ENCODE measurements around the gene TMEM72. TPM values are rescaled to one million over a fixed set of nuclear protein-coding genes. Genes with fewer than 3 reads are reported as not detected.

TMEM72 gene
- total RNA-seq, 1 donor from 2014 or later = not detected

DNA sequence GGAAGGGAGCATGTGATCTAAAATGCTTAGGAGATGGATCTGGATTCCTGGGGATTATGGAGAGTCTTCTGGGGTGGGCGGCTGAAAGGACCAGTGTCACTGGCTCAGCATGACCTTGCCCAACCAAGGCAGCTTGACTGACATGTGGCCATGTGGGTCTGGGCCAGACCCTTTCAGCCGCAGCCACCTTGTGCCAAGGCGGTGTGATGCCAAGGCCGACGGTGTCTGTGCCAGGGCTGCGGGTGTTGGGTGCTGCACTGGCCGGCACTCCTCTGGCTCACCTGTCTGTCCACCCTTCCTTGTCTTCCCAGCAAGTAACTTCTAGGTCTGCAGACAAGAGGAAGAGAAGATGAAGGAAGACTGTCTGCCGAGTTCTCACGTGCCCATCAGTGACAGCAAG, 58.7 kb downstream of the TMEM72 start:
- H3K79me2 ChIP-seq (ENCODE audit: low read depth) = no peaks in the 10 kb centered on the region
- peaks cover 1% of the 10 kb centered on the region for H3F3A ChIP-seq (ENCODE audit: low read depth)
- H3K36me3 ChIP-seq = no peaks in the 10 kb centered on the region
- H3K4me3 ChIP-seq = no peak overlapping the region
- no peak overlapping the region for H3K27ac Mint-ChIP-seq
- peaks cover 16% of the 10 kb centered on the region for H3K4me1 ChIP-seq
- TF ChIP-seq EZH2 (IDR thresholded peaks at IDR 0.05) = no peak
- TF ChIP-seq, protein P1, sequence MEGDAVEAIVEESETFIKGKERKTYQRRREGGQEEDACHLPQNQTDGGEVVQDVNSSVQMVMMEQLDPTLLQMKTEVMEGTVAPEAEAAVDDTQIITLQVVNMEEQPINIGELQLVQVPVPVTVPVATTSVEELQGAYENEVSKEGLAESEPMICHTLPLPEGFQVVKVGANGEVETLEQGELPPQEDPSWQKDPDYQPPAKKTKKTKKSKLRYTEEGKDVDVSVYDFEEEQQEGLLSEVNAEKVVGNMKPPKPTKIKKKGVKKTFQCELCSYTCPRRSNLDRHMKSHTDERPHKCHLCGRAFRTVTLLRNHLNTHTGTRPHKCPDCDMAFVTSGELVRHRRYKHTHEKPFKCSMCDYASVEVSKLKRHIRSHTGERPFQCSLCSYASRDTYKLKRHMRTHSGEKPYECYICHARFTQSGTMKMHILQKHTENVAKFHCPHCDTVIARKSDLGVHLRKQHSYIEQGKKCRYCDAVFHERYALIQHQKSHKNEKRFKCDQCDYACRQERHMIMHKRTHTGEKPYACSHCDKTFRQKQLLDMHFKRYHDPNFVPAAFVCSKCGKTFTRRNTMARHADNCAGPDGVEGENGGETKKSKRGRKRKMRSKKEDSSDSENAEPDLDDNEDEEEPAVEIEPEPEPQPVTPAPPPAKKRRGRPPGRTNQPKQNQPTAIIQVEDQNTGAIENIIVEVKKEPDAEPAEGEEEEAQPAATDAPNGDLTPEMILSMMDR (IDR thresholded peaks at IDR 0.05) = no peak
- TF ChIP-seq EZH2phosphoT487 (IDR thresholded peaks at IDR 0.05) = no peak
- H3K9me3 Mint-ChIP-seq = no peaks in the 10 kb centered on the region
- no peaks in the 10 kb centered on the region for H3K9me3 ChIP-seq (ENCODE audit: low read depth)
- peaks cover 14% of the 10 kb centered on the region for H3K27me3 ChIP-seq
- no peak overlapping the region for H3K27ac ChIP-seq
- H3K9ac ChIP-seq = no peak overlapping the region
- H4K20me1 ChIP-seq (ENCODE audit: low read depth) = no peaks in the 10 kb centered on the region
- H3K27me3 Mint-ChIP-seq (ENCODE audit: insufficient read depth, low read depth) = peaks cover 7% of the 10 kb centered on the region
- peaks cover 11% of the 10 kb centered on the region for H3K36me3 Mint-ChIP-seq
- no peak overlapping the region for H3K4me2 ChIP-seq
- H2AFZ ChIP-seq (replicated peaks) = no peak overlapping the region
- DNase-seq (ENCODE audit: low spot score) = no peak
- H3K4me1 Mint-ChIP-seq = peaks cover 33% of the 10 kb centered on the region
- H3K4me3 Mint-ChIP-seq = no peak overlapping the region

DNA sequence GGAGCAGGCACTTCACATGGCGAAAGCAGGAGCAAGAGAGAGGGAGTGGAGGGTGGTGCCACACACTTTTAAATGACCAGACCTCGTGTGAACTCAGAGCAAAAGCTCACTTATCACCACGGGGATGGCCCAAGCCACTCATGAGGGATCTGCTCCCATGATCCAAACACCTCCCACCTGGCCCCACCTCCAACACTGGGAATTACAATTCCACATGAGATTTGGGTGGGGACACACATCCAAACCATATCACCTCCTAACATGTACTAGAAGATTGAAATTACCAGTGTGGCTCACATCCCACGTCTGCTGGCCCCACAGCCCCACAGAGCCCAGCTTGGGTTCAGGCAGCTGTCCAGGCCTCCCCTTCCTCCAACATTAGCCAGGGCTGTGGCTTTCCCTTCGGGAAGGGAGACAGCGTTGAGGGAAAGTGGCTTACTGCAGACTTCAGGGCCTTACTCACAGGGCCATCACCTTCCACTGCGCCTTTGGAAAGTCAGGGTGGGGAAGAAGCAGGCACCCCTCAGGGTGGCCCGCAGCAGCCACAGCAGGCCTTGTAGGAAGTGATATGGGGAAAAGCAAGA, 59.8 kb downstream of the TMEM72 start:
- no peak overlapping the region for H3K27ac Mint-ChIP-seq
- H3K27ac ChIP-seq = no peak overlapping the region
- peaks cover 14% of the 10 kb centered on the region for H3K27me3 ChIP-seq
- peaks cover 25% of the 10 kb centered on the region for H3K4me1 Mint-ChIP-seq
- H3K36me3 ChIP-seq = no peaks in the 10 kb centered on the region
- H3K36me3 Mint-ChIP-seq = peaks cover 11% of the 10 kb centered on the region
- H3K4me3 ChIP-seq = no peak overlapping the region
- no peaks in the 10 kb centered on the region for H4K20me1 ChIP-seq (ENCODE audit: low read depth)
- no peaks in the 10 kb centered on the region for H3K9me3 ChIP-seq (ENCODE audit: low read depth)
- H3K9me3 Mint-ChIP-seq = no peaks in the 10 kb centered on the region
- H3K4me1 ChIP-seq = peaks cover 14% of the 10 kb centered on the region
- DNase-seq (ENCODE audit: low spot score) = no peak
- H3K79me2 ChIP-seq (ENCODE audit: low read depth) = no peaks in the 10 kb centered on the region
- H3K4me3 Mint-ChIP-seq = peak overlapping the region; percentile 61
- no peak overlapping the region for H2AFZ ChIP-seq (replicated peaks)
- no peak overlapping the region for H3K4me2 ChIP-seq
- TF ChIP-seq EZH2 (IDR thresholded peaks at IDR 0.05) (no peak), EZH2phosphoT487 (IDR thresholded peaks at IDR 0.05) (no peak)
- TF ChIP-seq, protein P1 (IDR thresholded peaks at IDR 0.05) = no peak
- no peaks in the 10 kb centered on the region for H3F3A ChIP-seq (ENCODE audit: low read depth)
- peaks cover 7% of the 10 kb centered on the region for H3K27me3 Mint-ChIP-seq (ENCODE audit: insufficient read depth, low read depth)
- H3K9ac ChIP-seq = no peak overlapping the region

- no peak overlapping the region for H3K9ac ChIP-seq
- no peak for DNase-seq (ENCODE audit: low spot score)
- H4K20me1 ChIP-seq (ENCODE audit: low read depth) = no peaks in the 10 kb centered on the region
- no peak overlapping the region for H3K4me3 ChIP-seq
- H3K9me3 ChIP-seq (ENCODE audit: low read depth) = no peaks in the 10 kb centered on the region
- H2AFZ ChIP-seq (replicated peaks) = no peak overlapping the region
- no peak for TF ChIP-seq EZH2phosphoT487 (IDR thresholded peaks at IDR 0.05)
- TF ChIP-seq, protein P1 (IDR thresholded peaks at IDR 0.05) = no peak
- no peak for TF ChIP-seq EZH2 (IDR thresholded peaks at IDR 0.05)
- H3F3A ChIP-seq (ENCODE audit: low read depth) = no peaks in the 10 kb centered on the region
- H3K4me1 Mint-ChIP-seq = peaks cover 25% of the 10 kb centered on the region
- no peaks in the 10 kb centered on the region for H3K9me3 Mint-ChIP-seq
- H3K4me3 Mint-ChIP-seq = no peak overlapping the region
- H3K4me1 ChIP-seq = peaks cover 16% of the 10 kb centered on the region
- no peak overlapping the region for H3K27ac ChIP-seq
- H3K36me3 ChIP-seq = no peaks in the 10 kb centered on the region
- no peaks in the 10 kb centered on the region for H3K79me2 ChIP-seq (ENCODE audit: low read depth)
- peaks cover 19% of the 10 kb centered on the region for H3K27me3 ChIP-seq
- no peak overlapping the region for H3K27ac Mint-ChIP-seq
- peaks cover 11% of the 10 kb centered on the region for H3K27me3 Mint-ChIP-seq (ENCODE audit: insufficient read depth, low read depth)
- H3K4me2 ChIP-seq = no peak overlapping the region
- H3K36me3 Mint-ChIP-seq = peaks cover 11% of the 10 kb centered on the region
Measured at GRCh38 chr10:44971434-44971833, 60.3 kb downstream of the TMEM72 start.
